Measurements from ENCODE around the gene NUB1.

- TF ChIP-seq EZH2phosphoT487 (IDR thresholded peaks at IDR 0.05) (no peak), CTCF (IDR thresholded peaks at IDR 0.05) (no peak), EZH2 (IDR thresholded peaks at IDR 0.05) (peak; percentile 62)
Observed at GRCh38 chr7:151382079-151382885, 40.7 kb downstream of the NUB1 start.
